ENCODE measurements around the gene RHBDD1. TPM values are rescaled to one million over a fixed set of nuclear protein-coding genes. Genes with fewer than 3 reads are reported as not detected.

RHBDD1 gene
- total and polyA plus RNA-seq, 4 donors: 8.5 to 45.8 (median 16.1) TPM

DNA sequence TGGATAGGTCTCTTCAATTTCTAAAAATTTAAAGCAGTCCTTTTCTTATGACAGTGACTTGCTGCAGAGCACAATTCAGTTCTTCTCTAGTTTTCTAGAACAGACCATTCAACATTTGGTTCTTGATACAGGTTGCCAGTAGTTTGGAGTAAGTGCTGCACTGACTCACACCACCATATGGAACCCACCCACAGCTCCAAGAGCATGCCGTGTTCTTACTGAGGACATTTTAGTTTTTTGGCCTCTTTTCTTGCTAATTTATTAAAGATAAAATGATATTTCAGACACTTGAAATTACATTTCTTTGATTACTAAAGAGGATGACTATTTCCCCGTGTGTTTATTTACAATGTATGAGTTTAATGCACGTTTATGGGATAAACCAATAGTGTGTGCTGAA is 208.1 kb downstream of the RHBDD1 start:
- no peak overlapping the region for H3K9ac ChIP-seq (ENCODE audit: low read depth in 1 of 2, low read length in 2 of 2)
- no peak overlapping the region for H3K27ac ChIP-seq (ENCODE audit: low read depth in 1 of 2, low read length in 2 of 2)
- H3K36me3 ChIP-seq (ENCODE audit: control insufficient read depth in 4 of 4, insufficient read depth in 3 of 4, low read depth in 1 of 4, low read length in 3 of 4): no peaks in the 10 kb centered on the region
- TF ChIP-seq, protein P1, sequence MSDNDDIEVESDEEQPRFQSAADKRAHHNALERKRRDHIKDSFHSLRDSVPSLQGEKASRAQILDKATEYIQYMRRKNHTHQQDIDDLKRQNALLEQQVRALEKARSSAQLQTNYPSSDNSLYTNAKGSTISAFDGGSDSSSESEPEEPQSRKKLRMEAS (IDR thresholded peaks at IDR 0.05): no peak
- TF ChIP-seq GABPA (IDR thresholded peaks at IDR 0.05 in 1 of 2, conservative IDR thresholded peaks at IDR 0.05 in 1 of 2) (no peak), HNF4A (conservative IDR thresholded peaks at IDR 0.05) (no peak), FOXA2 (IDR thresholded peaks at IDR 0.05) (no peak), EGR1 (IDR thresholded peaks at IDR 0.05; ENCODE audit: low read depth in 2 of 2) (no peak), RXRA (IDR thresholded peaks at IDR 0.05) (no peak), YY1 (IDR thresholded peaks at IDR 0.05) (no peak), SP1 (IDR thresholded peaks at IDR 0.05) (no peak)
- TF ChIP-seq, protein P2, sequence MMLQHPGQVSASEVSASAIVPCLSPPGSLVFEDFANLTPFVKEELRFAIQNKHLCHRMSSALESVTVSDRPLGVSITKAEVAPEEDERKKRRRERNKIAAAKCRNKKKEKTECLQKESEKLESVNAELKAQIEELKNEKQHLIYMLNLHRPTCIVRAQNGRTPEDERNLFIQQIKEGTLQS (IDR thresholded peaks at IDR 0.05): no peak
- TF ChIP-seq, protein P3, sequence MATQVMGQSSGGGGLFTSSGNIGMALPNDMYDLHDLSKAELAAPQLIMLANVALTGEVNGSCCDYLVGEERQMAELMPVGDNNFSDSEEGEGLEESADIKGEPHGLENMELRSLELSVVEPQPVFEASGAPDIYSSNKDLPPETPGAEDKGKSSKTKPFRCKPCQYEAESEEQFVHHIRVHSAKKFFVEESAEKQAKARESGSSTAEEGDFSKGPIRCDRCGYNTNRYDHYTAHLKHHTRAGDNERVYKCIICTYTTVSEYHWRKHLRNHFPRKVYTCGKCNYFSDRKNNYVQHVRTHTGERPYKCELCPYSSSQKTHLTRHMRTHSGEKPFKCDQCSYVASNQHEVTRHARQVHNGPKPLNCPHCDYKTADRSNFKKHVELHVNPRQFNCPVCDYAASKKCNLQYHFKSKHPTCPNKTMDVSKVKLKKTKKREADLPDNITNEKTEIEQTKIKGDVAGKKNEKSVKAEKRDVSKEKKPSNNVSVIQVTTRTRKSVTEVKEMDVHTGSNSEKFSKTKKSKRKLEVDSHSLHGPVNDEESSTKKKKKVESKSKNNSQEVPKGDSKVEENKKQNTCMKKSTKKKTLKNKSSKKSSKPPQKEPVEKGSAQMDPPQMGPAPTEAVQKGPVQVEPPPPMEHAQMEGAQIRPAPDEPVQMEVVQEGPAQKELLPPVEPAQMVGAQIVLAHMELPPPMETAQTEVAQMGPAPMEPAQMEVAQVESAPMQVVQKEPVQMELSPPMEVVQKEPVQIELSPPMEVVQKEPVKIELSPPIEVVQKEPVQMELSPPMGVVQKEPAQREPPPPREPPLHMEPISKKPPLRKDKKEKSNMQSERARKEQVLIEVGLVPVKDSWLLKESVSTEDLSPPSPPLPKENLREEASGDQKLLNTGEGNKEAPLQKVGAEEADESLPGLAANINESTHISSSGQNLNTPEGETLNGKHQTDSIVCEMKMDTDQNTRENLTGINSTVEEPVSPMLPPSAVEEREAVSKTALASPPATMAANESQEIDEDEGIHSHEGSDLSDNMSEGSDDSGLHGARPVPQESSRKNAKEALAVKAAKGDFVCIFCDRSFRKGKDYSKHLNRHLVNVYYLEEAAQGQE (IDR thresholded peaks at IDR 0.05): no peak
- TF ChIP-seq, protein P4, sequence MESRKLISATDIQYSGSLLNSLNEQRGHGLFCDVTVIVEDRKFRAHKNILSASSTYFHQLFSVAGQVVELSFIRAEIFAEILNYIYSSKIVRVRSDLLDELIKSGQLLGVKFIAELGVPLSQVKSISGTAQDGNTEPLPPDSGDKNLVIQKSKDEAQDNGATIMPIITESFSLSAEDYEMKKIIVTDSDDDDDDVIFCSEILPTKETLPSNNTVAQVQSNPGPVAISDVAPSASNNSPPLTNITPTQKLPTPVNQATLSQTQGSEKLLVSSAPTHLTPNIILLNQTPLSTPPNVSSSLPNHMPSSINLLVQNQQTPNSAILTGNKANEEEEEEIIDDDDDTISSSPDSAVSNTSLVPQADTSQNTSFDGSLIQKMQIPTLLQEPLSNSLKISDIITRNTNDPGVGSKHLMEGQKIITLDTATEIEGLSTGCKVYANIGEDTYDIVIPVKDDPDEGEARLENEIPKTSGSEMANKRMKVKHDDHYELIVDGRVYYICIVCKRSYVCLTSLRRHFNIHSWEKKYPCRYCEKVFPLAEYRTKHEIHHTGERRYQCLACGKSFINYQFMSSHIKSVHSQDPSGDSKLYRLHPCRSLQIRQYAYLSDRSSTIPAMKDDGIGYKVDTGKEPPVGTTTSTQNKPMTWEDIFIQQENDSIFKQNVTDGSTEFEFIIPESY (IDR thresholded peaks at IDR 0.05): no peak
- H3K9me3 ChIP-seq (ENCODE audit: control insufficient read depth in 4 of 4, low read length in 3 of 4): no peaks in the 10 kb centered on the region
- 84% methylated on average over 3 of the region's 3 CpGs for WGBS
- no peak for DNase-seq (ENCODE audit: low spot score)
- no peaks in the 10 kb centered on the region for H3K27me3 ChIP-seq (ENCODE audit: control insufficient read depth in 4 of 4, insufficient read depth in 4 of 4, low read length in 3 of 4)
- H3K4me1 ChIP-seq (ENCODE audit: control insufficient read depth in 4 of 4, insufficient read depth in 4 of 4, low read length in 3 of 4): no peaks in the 10 kb centered on the region
- no peak overlapping the region for H3K4me3 ChIP-seq (ENCODE audit: low read depth in 1 of 3, low read length in 3 of 3)

Small RNA genes lying within 50 kb of the gene (small RNA-seq; reads per million reads assigned to genes)
- gene RF00554: not detected

Other genes with a start within 250 kb of the RHBDD1 start
- gene IRS1, start 36.2 kb upstream of the RHBDD1 start, total RNA-seq: 10 to 100 TPM in 1 of 2 donors, 1 to 10 TPM in 1; 8.3 to 11.6 TPM
- 1 to 10 TPM; 7.4 to 8.9 TPM for gene IRS1, start 36.2 kb upstream of the RHBDD1 start, polyA plus RNA-seq

All from liver (tissue), 10 donors.